Measurements from ENCODE around the gene SLCO2B1.

SLCO2B1 gene

DNA sequence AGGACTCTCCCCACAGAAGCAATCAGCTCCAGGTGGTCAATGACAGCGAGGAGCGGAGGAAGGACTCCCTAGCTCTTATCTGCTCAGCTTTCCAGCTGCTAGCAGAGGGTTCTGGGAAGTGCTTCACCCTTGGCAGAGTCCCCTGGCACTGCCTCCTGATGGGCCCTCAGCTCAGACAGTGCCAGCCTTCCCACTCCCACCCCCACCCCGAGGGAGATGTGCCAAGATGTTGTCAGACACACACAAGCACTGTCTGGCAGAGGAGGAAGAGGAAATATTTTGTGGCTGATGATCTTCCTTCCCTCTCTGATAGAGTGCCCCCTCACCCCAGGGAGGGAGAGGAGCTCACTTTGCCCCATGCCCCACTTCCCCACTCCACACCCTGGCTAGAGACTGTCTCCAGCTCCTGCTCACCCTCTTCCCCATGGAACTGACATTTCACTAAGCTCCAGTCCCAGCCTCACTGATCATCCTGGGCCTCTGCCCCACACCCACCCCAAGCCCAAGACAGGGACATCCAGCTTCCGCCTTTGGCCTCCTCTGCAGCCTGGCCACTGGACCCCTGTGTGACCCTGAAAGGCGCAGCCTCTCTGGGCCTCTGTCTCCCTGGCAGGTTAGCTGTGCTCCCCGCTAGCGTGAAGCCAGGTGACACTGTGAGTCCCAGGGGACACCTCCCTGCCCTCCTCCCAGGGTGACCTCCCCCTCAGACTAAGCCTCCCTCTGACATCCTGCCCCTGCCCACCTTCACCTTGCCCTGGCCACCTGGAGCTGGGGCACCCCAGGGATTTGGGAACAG, 44.5 kb downstream of the SLCO2B1 start:
- DNase-seq: peak; percentile 90

DNA sequence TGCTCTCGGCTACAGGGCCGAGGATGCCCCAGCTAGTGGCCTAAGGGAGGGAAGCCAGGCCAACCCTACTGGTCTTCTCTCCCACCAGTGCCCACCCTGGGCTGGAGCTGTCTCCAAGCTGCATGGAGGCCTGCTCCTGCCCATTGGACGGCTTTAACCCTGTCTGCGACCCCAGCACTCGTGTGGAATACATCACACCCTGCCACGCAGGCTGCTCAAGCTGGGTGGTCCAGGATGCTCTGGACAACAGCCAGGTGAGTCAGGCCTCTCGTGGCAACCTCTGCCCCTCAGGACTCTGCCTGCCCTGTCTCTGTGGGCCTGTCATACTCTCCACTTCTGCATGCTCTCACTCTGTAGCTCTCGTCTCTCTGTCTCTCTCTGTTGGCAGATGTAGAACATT, 45.5 kb downstream of the SLCO2B1 start:
- no peak for DNase-seq

DNA sequence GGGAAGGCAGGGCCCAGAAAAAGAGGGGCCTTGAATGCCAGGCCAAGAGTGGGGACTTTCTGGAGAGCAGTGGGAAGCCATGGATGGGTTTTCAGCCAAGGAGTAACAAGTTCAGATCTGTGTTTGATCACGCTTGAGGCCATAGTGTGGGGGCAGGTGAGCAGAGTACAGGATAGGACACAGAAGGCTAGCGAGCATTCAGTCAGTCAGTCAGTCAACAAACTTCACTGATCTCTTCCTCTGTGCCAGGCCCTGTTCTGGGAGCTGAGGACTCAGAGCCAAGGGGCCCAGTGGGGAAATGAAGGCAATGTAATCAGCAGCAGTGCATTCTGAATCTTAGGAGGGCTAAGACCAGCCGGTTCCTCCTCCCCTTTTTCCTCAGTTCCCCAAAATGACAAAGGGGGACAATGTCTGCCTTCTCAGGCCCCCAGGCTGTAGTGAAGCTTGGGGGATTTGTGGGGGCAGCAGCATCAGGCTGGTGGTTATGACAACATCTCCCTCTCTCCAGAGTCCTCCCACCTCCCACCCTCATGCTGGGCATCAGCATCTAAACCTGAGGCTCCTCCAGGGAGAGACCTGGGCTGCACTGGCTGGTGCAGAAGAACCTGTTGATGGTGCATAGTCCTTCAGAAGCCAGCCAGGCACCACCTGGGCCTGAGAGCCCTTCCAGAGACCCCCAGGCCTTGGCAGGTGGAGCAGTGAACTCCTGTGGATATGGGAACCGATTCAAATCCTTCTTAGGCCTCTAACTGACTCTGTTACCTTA, 46.8 kb downstream of the SLCO2B1 start:
- DNase-seq: no peak

DNA sequence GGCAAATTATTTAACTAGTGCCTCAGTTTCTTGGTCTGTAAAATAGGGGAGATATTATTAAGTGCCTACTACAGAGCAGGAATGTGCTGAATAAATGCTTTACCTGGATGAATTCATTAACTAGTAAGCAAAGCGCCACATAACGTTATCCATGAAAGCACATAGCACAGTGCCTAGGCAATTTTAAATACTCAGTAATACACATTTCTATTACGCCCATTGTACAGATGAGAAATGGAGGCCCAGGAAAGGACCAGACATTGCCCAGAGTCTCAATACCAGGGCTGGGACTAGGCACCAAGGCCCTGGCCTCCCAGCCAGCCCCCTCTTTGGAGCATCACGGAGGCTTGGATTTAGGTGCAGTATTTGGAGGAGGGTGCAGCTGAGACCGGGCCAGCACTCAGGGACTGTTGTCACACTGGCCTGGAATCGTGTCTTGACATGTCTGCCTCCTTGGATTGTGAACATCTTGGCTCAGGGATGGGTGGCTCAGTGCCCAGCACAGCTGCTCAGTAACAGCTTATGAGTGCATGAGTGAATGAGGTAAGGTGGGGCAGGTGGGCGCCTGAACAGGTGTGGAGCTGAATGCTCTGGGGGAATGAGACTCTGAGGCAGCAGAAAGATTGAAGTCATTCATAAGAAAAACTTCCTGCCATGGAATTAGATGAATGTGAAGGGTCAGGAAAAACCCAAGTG, 47.5 kb downstream of the SLCO2B1 start:
- DNase-seq: peak; percentile 38

DNA sequence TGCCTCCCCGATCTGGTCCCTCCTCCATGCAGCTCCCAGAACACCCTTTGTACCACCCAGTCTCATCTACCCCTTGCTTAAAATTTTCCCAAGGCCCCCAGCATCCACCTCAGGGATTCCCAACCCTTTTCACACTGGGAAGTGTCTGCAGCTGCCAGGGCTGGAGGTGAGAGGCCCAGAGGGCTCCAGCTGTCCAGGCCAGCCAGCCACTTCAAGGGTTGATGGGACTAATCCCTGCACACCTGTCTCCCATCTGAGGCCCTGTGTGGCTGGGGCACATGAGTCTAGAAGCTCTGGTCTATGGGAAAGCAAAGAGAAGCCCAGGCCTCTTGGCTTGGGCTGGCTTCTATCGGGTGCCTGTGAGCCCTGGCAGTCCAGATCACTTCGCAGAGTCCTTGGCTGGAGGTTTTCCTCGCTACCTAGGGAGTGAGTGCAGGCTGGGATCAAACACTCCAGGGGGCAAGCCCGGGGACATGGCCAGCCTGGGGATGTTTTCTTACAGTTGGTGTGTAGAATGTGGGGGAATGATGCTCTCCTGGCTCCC, 48.6 kb downstream of the SLCO2B1 start:
- DNase-seq: peak; percentile 34

DNA sequence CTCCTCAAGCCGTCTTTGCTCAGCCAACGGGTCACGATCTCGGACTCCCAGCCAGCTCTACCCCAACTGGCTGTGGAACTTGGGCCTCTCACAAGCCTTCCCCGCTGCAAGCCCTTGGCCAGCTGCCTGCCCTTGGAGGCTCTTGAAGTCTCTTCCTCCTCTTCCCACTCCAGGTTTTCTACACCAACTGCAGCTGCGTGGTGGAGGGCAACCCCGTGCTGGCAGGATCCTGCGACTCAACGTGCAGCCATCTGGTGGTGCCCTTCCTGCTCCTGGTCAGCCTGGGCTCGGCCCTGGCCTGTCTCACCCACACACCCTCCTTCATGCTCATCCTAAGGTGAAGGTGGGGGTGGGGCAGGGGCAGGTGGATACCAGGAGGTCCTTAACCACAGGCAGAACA, 49.1 kb downstream of the SLCO2B1 start:
- peak; percentile 50 for DNase-seq

DNA sequence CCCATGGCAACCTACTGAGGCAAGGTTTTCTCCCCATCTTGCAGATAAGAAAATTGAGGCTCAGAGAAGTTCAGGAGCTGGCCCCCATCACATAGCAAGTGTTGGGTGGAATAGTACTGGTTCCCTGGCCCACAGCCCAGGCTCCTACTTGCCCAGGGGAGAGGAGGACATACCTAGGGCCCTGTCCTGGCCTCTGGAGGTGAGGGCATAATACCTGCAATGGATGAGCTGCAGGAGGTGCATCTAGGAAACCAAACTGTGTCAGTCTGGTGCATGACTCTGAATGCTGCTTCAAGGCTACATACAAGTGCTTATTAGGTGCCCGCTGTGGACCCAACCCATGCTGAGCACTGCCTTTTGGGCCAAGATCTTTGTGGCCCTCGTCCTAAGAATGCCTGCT, 49.6 kb downstream of the SLCO2B1 start:
- no peak for DNase-seq

DNA sequence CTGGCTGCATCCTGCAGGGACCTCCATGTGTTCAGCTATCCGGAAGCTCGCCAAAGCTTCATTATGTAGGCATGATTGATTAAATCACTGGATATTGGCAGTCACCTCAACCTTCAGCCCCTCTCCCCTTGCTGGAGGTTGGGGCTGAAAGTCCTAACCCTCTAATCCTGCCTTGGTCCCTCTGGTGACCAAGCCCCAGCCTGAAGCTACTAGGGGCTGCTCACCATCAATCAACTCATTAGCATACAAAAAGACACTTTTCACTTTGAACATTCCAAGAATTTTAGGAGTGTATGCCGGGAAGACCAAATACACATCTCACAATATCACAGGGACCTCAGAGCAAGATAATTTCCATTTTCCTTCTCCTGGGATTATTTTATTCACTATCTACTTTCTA, 50.9 kb downstream of the SLCO2B1 start:
- DNase-seq: no peak

DNA sequence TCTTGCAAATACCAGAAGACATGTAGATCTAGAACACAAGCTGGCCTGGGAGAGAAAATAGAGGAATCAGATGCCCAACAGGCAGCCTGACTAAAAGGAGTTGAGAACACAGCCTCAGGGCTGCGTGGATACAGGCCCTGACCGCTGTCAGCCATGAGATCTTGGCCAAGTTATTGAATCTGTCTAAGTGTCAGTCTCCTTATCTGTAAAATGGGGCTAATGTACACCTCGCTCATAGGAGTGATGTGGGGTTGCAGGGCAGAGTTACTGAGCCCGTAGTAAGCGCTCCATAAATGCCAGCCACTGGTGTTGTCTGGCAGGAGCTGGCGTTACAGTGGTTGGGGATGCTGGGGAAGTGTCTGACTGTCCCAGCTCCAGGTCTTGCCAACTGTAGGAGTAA, 51.3 kb downstream of the SLCO2B1 start:
- no peak for DNase-seq

DNA sequence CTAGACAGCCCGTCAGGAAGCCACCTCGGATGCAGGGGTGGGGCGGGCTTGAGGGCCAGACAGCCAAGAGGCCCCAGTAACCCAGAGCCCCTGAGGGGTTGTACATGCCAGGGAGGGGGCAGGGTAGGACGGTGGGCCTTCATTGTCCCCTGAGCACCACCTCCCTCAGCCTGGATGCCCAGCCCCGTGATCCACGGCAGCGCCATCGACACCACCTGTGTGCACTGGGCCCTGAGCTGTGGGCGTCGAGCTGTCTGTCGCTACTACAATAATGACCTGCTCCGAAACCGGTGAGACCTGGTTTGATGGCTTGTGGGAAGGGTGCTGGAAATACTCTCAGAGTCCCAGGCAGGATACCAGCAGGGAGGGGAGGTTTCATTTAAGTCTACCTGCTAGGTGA, 52.2 kb downstream of the SLCO2B1 start:
- DNase-seq: no peak

DNA sequence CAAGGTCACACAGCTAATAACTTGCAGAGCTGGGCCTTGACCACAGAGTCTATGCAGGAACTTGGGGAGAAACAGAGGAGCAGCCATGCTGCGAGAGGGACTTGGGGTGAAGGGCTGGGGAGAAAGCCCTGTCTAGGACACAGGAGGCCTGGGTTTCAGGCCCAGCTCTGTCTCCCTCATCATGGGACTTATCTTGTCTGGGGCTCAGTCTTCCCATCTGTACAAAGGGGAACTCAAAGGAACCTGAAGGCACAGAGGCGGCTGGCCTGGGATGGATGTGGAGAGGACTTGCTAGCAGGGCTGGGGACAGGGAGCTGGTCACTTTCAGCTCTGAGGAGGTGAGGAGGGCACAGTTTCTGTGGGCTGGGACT, 52.7 kb downstream of the SLCO2B1 start:
- DNase-seq: no peak

DNA sequence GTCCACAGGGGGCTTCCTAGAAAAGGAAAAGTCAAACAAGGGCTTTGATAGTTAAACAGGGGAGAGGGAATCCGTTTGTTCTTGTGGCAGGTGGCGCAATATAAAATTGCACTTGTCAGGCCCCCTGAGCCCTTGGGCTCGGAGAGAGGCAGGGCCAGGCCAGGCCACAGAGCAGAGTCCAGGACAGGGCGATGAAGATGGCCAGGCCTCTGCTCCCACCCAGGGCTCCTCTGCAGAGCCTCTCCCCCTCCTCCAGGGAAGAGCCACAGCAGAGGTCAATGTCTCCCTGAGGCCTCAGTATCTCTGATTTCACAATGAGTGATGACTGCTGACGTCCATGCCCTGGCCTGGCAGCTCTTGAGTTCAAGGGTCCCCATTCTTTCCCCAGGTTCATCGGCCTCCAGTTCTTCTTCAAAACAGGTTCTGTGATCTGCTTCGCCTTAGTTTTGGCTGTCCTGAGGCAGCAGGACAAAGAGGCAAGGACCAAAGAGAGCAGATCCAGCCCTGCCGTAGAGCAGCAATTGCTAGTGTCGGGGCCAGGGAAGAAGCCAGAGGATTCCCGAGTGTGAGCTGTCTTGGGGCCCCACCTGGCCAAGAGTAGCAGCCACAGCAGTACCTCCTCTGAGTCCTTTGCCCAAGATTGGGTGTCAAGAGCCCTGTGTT, 53.2 kb downstream of the SLCO2B1 start:
- no peak for DNase-seq

DNA sequence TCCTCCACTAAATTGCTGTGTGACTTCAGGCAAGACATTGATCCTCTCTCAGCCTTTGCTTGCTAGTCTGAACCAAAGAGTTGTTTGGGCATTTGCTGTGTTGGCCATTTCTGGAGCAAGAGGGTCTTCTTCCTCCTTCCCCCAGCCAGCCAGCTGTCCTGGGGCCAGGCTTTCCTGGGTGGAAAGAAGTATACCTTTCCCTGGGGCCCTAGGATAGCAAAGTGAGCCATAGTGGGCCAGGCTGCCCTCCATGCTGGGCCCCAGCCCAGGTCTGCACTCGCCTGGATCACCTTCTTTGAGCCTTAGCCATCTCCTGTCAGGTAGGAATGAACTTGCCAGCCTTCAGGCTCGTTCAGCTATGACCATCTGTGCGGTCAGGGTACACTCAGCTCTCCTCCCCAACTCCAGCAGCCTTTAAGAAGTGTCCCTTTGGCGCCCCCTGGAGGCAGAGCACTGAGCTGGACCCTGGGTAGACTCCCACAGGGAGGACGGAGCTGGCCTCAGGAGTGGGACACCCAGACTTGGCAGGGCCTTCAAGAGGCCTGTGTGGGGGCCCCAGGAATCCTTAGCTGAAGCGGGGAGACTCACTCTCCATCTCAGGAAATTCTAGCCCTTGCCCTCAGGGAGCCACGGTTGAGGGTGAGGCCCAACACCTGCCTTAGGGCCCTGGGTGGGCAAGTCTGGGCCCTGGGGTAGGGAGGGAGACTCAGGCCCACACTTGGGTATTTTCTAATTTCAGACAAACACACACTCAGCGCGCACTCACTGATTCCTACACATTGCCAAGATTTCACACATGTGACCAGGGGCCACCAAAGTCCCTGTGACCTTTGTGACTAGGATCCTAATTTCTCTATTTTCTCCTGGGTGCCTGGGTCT, 54.0 kb downstream of the SLCO2B1 start:
- peak; percentile 70 for DNase-seq

DNA sequence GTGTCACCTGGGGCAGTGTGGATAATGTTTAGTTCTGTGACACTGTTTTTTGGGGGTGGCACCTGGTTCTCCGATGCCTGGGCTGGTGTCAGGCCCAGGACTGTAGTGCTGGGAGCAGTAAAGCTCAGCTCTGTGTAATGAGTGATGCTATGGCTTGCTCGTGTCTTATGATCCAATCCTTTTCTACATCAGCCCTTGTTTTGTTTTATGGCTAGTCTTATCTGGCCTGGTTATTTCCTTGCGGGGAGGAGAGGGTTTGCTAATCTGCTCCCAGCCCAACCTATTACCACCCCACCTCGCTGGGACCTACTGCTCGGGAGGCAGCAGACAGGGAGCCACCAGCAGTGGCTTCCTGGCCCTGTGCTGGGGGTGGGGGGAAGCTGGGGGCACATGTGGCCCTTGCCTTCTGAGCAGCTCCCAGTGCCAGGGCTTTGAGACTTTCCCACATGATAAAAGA, 54.7 kb downstream of the SLCO2B1 start:
- DNase-seq: no peak

DNA sequence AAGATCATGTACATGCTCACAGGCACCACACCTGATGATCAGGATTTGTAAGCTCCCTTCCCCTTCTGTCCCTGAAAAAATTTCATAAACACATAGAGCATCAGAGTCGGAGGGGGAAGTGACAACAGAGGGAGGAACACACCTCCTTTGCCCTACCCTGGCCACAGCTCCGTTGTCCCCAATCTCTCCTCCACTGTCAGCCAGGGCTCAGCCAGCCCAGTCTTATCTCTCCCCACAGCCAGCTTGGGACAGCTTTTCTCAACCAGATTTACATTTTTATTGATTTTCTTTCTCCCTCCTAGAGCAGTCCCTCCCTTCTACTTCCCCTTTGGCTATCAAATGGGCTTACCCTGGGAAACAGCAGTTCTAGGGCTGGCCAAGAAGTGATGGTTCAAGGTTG, 57.5 kb downstream of the SLCO2B1 start:
- DNase-seq: no peak

DNA sequence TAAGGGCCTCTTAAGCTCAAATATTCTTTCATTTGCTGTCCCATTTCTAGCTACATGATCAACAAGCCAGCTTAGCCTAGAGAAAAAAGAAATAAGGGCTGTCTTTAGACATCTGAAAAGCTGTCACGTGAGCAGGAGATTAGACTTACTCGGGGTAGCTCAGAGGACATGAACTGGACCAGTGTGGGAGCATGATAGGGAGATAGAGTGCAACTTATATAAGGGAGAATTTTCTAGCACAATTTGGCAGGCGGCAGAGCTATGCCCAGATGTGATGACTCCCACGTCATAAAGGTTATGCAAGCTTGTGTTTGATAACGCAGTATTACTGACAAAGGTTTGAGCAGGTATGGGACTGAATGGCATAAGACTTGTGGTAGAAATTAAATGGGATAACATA, 61.5 kb downstream of the SLCO2B1 start:
- no peak for DNase-seq

DNA sequence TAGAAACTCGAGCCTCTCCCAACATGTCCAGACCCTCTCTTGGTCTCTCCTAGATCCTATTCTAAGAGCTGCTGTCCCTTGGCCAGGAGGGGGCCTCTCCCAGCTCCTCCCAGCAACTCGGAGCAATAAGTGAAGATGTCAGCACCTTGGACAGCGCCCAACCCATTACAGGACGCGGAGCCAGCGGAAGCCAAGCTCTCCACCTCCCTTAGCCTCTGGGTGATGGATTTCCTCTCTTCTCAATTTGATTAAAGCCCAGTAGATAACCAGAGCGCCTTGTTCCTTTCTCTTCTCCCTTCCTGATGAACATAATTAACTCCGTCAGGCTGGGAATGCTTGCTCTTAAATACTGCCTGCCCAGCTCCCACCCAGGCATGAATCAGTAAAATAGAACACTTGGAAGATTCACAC, 63.5 kb downstream of the SLCO2B1 start:
- peak; percentile 31 for DNase-seq

DNA sequence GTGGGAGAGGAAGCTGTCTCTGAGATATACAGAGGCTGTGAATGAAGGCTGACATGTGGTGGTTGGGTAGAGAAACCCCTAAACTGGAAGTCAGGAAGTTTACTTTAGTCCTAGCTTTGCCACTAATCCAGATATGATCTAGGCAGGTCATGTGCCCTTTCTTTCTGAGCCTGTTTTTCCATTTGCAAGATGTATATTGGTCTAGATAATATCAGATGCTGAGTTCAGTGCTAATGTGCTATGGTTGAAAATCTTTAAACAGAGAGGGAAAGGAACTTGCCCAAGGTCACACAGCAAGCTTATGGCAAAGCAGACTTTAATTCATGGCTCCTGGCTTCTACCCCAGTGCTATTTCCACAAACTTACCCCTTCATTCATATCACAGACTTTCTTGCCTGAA, 63.9 kb downstream of the SLCO2B1 start:
- no peak for DNase-seq

DNA sequence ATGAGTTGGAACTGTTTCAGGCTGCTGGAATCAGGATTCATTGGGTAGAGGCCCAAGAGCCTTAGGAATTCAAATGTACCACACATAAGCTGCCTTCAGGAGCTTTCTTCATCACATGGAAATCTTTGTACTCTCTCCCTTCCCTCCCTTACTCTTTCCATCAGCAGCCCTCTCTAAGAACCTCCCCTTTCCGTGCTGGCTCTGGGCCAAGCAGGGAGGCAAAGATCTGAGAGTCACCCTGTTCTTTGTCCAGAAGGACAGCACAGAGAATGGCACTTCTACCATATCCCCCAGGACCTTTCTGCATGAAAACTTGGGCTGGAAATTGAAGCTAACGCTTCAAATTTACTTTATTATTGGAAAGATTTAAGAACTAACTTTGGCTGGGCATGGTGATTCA, 69.0 kb downstream of the SLCO2B1 start:
- DNase-seq: no peak

DNA sequence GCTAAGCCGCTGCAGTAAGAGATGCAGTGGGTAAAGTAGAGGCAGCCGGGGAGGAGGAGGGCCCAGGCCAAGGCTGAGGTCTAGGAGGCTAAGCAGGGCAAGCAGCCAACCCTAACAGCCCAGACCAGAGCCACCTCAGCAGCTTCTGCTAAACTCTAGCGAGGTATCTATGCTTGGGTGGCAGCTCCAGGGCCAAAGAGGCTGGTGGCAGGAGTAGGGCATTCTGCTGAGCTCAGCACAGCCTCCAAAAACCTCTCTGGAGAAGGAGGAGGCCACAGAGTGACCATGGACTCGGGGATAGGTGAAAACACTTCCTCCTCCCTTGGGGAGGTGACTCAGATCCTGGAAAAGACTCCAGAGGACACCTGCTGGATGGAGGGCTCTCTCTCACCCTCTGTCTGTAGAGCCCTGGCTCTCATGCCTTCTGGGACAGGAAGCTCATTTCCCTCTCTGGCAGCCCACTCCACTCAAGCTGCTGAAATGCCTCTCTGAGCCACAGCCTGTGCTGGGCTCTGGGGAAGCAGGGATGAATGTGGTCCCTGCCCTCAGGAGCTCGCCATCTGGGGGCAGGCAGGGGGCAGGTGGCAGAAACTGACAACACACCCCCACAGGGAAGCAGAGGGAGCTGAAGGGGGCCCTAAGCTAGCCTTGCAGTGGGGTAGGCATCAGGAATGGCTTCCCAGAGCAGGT, 73.2 kb downstream of the SLCO2B1 start:
- no peak for DNase-seq

DNA sequence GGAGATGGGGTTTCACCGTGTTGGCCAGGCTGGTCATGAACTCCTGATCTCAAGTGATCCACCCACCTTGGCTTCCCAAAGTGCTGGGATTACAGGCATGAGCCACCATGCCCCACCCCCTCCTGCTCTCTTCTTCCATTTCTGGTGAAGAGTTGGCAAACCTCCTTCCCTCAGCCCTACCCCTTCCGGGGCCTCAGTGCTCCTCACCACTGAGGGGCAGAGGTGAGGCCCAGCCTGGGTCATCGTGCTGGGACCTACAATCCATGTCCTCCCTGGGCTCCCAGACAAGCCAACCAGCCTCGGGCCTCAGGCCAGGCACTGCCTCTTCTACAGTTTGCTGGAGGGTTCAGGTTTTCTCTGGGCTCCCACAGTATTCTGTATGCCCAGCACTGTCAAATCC, 74.9 kb downstream of the SLCO2B1 start:
- no peak for DNase-seq
